GM18499 (cell line): ENCODE results near the gene SULF2.
"Not testable (repeated sequence)": the region's sequence is repeated elsewhere in the genome, so short reads cannot be mapped to it uniquely, and the experiment has no call there.

ENCODE experiments used
- ATAC-seq: cut with Tn5 transposase; IDR thresholded peaks from one replicate; pipeline ENCODE4 v1.9.1; 2021; ENCODE audit warnings: moderate number of reproducible peaks; ENCODE audit not compliant: insufficient read depth, unreplicated experiment

SULF2 gene

GRCh38 chr20:47805951-47806350, 20.7 kb upstream of the SULF2 start:
- ATAC-seq = no peak

GRCh38 chr20:47804972-47805371, 19.7 kb upstream of the SULF2 start:
- ATAC-seq = not testable (repeated sequence)

- ATAC-seq = not testable (repeated sequence)
These were observed 19.0 kb upstream of the SULF2 start for GRCh38 chr20:47804224-47804825.

GRCh38 chr20:47802975-47803374, 17.7 kb upstream of the SULF2 start:
- ATAC-seq = no peak

- no peak for ATAC-seq
These were observed 17.1 kb upstream of the SULF2 start for GRCh38 chr20:47802226-47802920.

GRCh38 chr20:47801759-47802158, 16.5 kb upstream of the SULF2 start:
- ATAC-seq = no peak

- no peak for ATAC-seq
These were observed 15.8 kb upstream of the SULF2 start for GRCh38 chr20:47801079-47801478.

- ATAC-seq = no peak
These were observed 15.3 kb upstream of the SULF2 start for GRCh38 chr20:47800623-47801022.

GRCh38 chr20:47799116-47799715, 13.9 kb upstream of the SULF2 start:
- ATAC-seq = no peak

GRCh38 chr20:47796971-47797370, 11.7 kb upstream of the SULF2 start:
- no peak for ATAC-seq

GRCh38 chr20:47795214-47795907, 10.1 kb upstream of the SULF2 start:
- no peak for ATAC-seq

- not testable (repeated sequence) for ATAC-seq
These were observed 9.0 kb upstream of the SULF2 start for GRCh38 chr20:47794264-47794663.

GRCh38 chr20:47792021-47792618, 6.8 kb upstream of the SULF2 start:
- ATAC-seq = no peak

- no peak for ATAC-seq
These were observed 5.9 kb upstream of the SULF2 start for GRCh38 chr20:47791084-47791599.

- ATAC-seq = no peak
These were observed 5.3 kb upstream of the SULF2 start for GRCh38 chr20:47790580-47790965.

- no peak for ATAC-seq
These were observed 4.7 kb upstream of the SULF2 start for GRCh38 chr20:47789764-47790579.

GRCh38 chr20:47789081-47789763, 3.9 kb upstream of the SULF2 start:
- no peak for ATAC-seq

- no peak for ATAC-seq
These were observed 3.4 kb upstream of the SULF2 start for GRCh38 chr20:47788741-47789080.

GRCh38 chr20:47786765-47787107, 1.5 kb upstream of the SULF2 start:
- no peak for ATAC-seq
